GM19397 (cell line): ENCODE results near the gene PROM2.

Experiments
- ATAC-seq: cut with Tn5 transposase; IDR thresholded peaks from one replicate; pipeline ENCODE4 v1.9.1; 2021; ENCODE audit warnings: mild to moderate bottlenecking, moderate library complexity; ENCODE audit not compliant: unreplicated experiment

Gene PROM2

GRCh38 chr2:95319481-95320343, 45.5 kb downstream of the PROM2 start:
- no peak for ATAC-seq

DNA sequence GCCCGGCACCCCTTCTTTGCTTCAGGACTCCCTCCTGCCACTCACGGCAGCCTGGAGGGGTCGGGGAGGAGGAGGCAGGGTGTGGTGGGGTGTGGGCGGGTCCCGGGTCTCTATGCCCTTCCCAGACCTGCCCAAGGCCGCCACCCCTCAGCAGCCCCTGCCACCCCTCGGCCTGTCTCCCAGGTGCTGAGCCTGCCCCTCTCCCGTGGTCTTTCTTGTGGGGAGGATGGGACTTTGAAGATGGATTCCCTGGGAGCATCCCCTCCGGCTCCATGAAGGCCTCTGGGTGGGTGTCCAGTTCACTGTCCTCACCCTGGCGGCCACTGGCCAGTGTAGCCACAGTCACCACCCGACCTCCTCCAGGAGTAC, 46.1 kb downstream of the PROM2 start:
- no peak for ATAC-seq

GRCh38 chr2:95320986-95321767, 46.9 kb downstream of the PROM2 start:
- ATAC-seq = no peak

DNA sequence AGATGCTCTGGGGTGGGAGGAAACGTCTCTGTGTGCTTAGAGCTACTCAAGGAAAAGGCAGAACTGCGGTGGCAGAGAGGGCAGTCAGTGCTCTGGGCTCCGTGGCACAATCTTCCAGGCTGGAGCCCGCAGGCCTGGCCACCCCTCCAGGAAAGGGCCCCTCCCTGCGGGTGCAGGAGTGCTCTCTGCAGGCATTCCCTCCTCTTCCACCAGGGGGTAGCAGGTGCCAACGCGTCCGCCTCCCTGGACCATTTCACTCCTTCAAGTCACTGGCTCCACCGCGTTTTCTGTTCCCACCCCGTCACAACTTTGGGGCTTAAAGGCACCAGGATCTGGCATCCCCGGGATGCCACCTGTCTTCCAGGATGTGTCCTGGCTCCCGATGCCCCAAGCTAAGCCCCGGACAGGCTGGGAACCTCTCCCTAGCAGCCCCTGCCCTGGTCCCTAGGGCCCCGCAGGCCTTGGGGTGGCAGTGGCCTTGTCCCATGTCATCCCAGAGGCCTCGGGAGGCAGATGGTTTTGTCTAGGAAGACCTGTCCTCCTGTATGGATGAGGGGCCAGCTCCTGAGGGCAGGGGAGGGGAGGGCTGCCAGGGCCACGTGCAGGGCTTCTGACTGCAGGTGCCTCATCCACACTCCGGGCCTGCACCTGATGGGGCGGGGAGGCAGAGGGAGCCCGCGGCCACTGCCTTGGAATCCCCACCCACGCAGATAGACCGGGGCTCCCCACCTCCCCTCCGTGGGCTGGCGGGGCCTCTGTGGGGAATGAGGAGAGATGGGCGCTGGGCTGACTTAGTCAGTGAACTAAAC, 49.3 kb downstream of the PROM2 start:
- no peak for ATAC-seq

GRCh38 chr2:95325026-95325425, 50.8 kb downstream of the PROM2 start:
- no peak for ATAC-seq

GRCh38 chr2:95325590-95326432, 51.6 kb downstream of the PROM2 start:
- ATAC-seq = no peak

GRCh38 chr2:95326433-95327140, 52.3 kb downstream of the PROM2 start:
- no peak for ATAC-seq

DNA sequence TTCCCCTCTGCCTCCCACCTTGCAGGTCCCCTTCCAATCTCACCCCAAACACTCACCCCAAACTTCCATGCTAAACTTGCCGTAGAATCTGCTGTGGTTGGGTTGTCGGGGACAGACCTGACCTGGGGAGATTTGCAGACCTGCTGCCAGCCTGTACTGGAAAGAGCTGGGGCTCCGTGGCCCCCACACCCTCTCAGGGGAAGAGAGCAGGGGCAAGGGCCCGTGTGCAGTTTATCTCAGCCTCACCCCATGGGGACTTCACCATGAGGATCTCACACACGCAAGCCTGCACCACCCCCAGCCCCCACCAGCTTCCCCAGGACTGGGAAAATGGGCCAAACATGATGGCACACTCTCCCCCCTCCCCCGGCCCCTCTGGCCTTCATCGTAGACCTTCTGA, 53.6 kb downstream of the PROM2 start:
- no peak for ATAC-seq

GRCh38 chr2:95328358-95329125, 54.3 kb downstream of the PROM2 start:
- no peak for ATAC-seq

DNA sequence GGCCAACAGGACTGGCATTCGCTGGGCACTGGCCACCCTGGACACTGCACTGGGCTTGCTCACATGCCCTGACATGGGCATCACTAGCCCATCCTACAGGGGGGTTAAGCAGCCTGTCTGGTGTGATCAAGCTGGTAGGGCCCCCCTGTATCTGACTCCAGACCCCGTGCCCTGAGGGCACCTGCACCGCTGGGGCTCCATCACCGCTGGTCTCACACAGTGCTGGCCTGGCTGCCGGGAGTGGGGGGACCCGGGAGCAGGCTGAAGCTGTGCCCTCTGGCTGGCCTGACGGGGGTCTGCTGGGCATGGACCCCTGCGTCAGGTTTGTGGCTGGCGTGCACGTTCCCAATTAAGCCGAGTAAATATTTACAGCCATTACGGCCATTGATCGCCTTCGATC, 55.2 kb downstream of the PROM2 start:
- ATAC-seq = no peak

DNA sequence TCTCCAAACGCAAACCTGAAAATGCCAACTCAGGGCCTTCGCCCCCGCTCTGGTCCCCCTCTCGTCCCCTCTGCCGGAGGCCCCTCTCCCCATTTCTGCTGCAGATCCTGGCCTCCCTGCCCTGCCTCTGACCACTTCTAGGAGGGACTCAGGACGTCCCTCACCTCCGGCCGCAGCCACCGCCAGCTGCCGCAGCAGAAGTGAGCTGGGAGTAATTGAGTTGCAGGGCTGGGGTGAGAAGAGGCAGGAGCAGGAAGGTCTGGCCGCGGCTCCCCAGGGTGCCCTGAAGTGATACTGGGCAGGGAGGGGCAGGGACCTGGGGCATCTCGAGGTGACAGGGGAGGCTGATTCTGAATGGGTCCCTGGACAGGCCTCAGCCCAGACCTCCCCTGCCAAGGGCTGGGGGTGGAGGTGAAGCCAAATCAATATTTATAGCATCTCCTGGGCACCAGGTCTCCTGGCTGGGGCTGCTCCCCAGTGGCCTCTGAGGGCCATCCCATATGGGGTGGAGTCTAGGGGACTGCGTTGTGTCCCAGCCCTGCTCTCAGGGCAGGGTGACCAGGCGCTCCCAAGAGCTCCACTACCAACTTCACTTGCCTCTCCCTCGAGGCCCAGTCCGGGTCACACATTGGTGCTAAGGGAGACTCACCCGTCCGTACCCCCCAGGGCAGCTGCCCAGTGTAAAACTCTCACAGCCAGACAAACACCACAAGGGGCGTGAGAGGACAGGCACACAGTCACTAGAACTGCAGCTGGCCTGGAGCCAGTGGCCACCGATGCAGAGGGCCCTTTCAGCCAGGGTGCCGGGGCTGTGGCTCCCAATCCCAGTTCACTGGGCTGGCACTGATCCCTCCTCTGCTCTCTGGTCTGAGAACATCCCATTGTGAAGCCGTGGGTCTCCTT, 55.9 kb downstream of the PROM2 start:
- no peak for ATAC-seq

- ATAC-seq = no peak
These were observed 56.6 kb downstream of the PROM2 start for GRCh38 chr2:95330794-95331338.

- no peak for ATAC-seq
These were observed 57.4 kb downstream of the PROM2 start for GRCh38 chr2:95331606-95332005.

- ATAC-seq = no peak
These were observed 57.8 kb downstream of the PROM2 start for GRCh38 chr2:95332036-95332435.

DNA sequence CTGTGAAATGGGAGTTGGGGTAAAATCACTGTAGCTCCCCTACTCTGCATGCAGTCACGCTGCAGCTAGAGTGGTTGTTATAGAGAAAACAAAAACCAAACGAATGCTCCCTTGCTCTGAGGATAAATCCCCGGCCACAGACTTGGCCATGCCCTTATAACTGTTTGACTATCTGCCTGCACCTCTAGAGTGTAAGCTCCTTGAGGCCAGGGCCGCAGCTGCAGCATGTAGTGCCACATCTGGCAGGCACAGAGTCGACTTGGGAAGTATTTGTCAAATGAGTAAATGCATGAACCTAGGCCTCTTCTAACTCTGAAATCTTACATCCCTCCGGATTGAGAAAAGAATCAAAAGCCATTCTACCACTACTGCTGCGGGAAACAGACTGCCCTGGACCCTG, 58.8 kb downstream of the PROM2 start:
- no peak for ATAC-seq

DNA sequence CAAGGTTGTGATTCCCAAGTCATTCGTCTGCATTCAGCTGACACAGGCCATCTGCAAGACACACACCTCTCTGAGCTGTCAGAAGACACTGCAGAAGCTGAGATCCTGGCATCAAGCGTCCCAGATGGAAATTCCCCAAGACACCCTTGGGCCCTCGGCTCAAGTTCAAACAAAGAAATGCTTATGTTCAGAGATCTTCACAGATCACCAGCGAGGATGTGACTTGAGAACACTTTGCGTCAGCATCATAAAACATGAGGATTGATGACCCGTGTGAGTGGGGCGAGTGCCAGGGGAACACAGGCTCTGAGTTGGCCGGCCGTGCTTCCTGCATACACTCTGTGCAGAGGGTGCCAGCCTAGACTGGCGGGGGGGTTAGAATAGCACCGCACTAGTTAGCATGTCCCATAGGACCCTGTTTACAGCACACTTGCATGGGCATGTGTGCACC, 59.7 kb downstream of the PROM2 start:
- ATAC-seq = no peak

- ATAC-seq = no peak
These were observed 60.8 kb downstream of the PROM2 start for GRCh38 chr2:95334916-95335641.
